NCI-H1436 (cell line): ENCODE data around the gene HECTD4.

Experiments
- DNase-seq: peaks from one replicate; lab custom pipeline; 2025; lab: John Stamatoyannopoulos, UW

Gene HECTD4

DNA sequence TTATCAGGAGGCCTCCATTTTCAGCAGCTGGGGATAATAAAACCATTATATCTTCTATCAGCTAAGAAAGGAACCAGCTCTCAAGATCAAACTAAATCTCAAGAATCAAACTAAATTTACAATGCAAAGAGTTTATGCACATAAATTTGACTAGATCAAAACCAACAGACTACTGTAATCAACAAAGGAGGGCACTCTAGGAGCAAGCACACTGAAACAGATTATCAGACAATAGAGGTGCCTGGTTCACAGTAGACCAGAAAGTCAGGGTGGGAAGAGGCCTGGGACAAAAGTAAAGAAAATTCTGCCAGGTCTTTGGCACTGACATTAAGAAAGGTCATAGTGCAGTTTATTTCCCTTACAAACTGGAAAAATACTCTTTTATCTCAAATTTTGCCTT lies 61.0 kb downstream of the HECTD4 start:
- no peak for DNase-seq

DNA sequence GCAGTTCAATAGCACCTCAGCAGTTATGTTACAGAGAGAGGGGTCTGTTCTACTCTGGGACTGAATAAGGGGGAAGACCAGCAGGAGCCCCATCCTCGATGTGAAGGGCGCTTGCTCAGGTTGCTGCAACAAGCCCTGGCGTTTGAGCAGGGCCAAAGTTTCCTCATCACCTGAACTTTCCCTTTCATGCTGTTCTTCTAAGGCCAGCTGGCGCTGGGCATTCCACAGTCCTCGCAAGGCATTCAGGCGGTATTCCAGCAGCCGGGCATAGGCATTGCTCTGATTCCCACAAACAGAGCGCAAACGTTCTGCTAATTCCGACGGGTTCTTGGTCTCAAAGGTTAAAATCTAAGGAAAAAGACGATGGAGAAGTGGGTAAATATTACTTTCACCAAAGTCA lies 62.8 kb downstream of the HECTD4 start:
- no peak for DNase-seq

DNA sequence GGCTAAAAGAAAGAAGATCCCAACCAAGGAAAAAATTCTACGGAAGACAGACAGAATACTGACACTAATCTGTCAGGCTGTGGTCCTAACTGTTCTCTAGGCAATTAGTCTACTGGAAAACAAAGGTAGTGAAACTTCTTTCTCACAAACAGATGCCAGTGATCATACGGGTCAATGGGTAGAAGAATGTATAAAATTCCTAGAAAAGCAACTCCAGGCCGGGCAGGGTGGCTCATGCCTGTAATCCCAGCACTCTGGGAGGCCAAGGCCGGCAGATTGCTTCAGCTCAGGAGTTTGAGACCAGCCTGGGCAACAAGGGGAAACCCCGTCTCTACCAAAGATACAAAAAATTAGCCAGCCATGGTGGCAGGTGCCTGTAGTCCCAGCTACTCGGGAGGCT lies 64.8 kb downstream of the HECTD4 start:
- no peak for DNase-seq

DNA sequence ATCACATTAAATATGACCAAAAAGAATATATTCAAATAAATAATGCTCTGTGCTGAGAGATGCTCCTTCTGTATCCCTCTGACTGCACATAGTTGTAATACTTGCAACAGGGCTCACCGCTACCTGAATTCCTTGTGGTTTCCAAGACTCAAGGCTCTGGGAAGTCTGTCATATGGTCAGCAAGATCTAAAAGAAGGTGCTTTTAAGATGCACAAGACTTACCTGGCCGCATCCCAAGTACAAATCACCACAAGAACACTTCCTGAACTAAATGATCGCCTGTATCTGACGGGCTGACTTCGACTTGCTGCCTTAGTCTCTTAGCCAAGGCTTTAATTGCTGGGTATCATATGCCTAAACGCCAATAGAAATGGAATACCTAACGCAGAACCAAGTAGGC lies 67.2 kb downstream of the HECTD4 start:
- DNase-seq = no peak

DNA sequence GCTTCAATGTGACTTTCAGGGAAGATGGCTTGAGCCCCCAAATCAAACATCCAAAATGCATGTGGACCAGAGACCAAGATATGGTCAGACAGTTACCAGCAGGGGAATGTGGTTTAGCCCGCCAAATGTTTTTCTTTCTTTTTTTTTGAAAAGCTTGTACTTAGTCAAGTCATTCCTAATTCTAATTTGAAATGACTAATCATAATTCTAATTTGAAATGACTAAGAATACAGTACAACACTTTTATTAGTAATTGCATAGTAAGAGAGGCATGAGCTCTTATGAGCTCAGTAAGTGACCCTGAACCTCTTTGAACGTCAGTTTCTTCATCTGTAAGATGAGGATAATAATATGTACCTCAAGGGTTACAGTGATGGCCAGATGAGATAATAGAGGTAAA lies 72.4 kb downstream of the HECTD4 start:
- no peak for DNase-seq

DNA sequence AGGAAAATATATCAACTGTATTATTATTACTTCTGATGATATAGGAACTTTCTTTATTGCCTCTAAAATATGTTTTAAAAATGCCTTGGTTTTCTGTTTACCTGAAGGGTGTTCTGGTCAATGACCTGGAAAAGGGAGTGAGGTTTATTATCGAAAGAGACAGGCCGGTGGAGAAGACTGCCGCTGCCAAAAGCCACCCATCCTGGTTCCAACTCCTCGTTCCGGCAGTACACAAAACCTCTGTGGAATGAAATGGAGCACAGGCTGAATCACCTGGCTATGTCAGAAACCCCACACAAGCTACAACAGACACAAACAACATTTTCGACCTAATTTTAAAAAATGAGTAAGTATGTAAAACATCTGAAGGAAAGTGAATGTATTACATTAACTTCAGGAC lies 73.6 kb downstream of the HECTD4 start:
- no peak for DNase-seq

DNA sequence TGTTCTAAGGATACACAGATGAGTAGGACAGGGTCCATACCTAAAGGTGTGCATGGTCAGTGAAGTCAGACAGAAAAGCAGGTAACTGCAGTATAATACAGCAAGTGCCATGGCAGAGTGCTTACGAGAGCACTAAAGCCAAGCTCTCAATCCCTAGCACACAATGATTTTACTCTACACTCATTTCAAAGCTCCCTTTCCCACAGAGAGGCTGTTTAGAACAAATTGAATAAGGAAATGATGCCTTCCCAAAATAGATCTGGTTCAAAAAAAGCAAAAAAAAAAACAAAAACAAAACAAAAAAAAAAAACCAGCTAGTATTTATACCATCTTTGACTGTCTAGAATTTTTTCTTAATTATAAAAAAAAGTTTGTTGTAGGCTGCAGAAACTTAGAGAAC lies 74.1 kb downstream of the HECTD4 start:
- no peak for DNase-seq

DNA sequence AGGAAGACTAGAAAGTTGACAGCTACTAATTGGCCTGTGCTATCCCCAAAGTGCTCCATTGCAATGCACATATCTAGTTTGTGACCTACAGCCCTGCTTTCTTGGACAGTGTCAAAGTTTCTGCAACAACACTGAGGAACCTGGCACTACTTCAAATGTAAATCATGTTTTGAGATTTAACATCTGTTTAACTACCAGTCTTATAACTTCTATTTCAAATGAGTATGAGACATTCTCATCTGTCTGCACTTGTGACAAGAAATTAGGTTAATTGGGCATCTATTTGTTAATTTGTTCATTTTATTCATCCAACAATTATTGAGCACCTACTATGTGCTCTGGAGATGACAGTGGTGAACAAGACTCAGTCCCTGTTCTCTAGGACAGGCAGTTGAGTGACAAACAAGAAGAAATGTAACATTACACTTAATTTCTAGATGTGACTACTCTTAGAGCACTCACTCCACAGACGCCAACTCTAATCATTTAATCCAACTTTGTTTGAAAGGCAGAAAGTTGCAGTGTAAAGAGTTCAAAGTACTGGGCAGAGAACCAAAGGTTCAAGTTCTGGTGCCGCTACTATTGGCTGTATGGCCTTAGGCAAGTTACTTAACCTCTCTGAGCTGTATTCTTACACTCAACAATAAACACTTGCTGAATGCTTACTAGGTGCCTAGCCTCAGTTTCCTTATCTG lies 74.8 kb downstream of the HECTD4 start:
- no peak for DNase-seq

DNA sequence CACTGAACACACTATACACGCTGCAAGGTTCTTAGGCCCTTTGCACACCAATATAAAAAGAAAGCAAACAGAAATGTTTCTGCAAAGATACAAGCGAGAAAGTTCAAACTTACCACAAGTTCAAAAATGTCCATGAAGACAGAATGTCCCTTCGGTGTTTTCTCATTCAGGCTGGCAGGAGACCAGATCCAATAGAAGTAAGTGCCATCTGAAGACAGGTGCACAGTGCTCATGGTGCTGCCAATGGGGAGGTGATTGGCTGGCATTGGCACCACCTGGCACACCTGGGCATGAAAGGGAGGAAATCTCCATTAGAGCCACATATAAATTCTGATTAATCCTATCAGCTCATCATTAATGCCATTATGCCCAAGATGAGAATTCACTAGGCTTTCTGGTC lies 76.3 kb downstream of the HECTD4 start:
- DNase-seq = no peak

DNA sequence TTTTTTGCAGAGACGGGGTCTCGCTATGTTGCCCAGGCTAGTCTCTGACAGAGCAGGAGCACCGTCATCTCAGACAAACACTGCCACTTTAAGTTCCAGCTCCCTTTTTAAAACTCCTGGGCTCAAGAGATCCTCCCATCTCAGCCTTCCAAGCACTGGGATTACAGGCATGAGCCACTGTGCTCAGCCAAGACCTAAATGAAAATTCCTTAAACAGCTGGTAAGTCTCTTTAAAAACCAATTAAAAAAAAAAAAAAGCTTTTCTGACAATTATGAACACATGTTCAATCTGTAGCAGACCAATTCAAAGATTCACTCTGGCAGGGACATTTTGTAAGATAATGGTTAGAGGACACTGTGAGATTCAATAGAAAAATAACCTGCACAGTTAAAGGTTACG lies 77.8 kb downstream of the HECTD4 start:
- no peak for DNase-seq

DNA sequence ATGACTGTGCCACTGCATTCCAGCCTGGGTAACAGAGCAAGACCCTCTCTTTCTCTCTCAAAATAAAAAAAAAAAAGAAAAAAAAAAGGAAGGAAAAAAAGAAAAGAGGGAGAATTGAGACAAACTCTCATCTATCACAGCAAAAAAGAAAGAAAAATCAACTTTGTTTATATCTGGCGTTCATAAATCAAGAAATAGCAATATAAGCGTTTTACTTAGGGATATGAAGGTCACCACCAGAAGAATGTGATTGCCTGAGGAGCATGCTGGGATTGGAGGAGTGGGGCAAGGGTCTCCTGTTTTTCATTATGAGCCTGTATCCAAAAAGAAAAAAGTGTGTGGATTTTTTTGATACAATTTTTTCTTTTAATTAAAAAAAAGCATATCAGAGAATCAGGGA lies 78.4 kb downstream of the HECTD4 start:
- DNase-seq = no peak

DNA sequence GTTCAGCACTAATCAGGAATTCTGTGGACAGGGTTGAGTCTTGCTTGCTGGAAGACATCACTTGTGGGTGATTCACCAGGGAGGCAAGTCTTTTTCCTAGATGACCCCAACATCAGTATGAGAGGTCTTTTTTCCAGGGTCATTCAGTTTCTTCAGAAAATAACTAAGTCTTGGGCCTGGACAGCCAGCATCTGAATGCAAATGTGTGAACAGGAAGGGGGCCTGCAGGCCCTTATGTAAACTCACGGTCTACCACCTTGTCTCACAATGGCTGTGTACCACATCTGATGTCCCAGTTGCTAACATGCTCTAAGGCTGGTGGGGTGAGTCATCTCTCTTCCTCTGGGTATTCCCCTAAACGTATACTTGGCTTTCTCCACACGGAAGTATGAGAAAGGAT lies 79.2 kb downstream of the HECTD4 start:
- no peak for DNase-seq

DNA sequence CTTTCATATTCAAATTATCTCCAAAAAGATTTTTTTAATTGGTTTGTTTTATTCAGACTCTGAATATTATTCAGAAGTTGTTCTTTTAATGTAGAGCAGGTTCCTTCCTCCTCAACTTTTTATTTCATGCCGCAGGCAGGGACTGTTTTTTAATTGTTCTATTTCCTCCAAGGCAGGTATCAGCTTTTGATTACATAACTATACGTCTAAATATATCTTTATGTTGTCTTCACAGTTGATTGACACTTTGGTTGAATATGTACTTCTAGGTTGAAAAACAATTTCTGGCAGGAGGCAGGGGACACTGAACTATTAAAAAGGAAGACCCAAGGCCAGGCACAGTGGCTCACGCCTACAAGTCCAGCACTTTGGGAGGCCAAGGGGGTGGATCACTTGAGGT lies 82.5 kb downstream of the HECTD4 start:
- DNase-seq = no peak

DNA sequence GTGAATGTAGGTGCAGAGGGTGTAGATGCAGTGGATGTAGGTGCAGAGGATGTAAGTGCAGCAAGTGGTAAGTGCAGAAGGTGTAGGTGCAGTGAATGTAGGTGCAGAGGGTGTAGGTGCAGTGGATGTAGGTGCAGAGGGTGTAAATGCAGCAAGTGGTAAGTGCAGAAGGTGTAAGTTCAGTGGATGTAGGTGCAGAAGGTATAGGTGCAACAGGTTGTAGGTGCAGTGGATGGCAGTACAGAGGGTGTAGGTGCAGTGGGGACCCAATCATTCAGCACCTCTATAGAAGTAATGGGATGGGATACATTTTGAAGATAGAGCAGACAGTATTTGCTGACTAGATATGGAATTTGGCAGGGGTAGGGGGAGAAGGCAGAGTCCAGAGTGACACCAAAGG lies 85.0 kb downstream of the HECTD4 start:
- DNase-seq = no peak

DNA sequence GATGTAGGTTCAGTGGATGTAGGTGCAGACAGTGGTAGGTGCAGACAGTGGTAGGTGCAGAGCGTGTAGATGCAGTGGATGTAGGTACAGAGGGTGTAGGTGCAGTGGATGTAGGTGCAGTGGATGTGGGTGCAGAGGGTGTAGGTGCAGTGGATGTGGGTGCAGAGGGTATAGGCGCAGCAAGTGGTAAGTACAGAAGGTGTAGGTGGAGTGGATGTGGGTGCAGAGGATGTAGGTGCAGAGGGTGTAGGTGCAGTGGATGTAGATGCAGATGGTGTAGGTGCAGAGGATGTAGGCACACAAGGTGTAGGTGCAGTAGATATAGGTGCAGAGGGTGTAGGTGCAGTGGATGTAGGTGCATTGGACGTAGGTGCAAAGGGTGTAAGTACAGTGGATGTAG lies 86.0 kb downstream of the HECTD4 start:
- no peak for DNase-seq

DNA sequence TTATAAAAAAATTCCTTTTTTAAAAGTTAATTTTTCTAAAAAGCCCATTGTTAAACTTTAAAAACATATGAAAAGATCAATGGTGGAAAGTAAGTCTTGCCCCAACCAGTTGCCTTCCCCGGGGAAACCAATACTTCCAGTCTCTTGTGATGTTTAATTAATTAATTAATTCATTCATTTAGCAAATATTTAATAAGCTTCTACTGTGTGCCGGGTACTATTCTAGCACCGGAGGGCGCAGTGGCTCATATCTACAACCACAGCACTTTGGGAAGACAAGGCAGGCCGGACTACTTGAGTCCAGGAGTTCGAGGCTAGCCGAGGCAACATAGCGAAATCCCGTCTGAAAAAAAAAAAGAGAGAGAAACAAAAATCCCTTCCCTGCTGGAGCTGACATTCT lies 87.4 kb downstream of the HECTD4 start:
- DNase-seq = no peak

DNA sequence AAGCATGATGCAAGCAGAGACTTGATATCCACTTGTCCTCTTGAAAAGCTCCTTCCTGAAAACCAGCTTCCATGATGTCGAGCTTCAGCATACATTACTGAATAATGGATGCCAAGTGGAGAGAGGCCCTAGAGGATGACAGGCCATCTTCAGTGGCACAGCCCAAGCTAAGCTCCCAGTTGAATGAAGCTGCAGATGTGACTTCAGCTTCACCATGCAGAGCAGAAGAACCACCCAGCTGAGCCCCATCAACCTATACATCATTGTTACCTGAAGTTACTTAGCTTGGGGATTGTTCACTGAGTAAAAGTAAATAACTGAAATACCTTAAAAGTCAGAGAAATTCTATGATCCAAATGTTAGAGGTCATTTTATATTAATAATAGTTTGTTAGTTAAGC lies 93.6 kb downstream of the HECTD4 start:
- DNase-seq = no peak

DNA sequence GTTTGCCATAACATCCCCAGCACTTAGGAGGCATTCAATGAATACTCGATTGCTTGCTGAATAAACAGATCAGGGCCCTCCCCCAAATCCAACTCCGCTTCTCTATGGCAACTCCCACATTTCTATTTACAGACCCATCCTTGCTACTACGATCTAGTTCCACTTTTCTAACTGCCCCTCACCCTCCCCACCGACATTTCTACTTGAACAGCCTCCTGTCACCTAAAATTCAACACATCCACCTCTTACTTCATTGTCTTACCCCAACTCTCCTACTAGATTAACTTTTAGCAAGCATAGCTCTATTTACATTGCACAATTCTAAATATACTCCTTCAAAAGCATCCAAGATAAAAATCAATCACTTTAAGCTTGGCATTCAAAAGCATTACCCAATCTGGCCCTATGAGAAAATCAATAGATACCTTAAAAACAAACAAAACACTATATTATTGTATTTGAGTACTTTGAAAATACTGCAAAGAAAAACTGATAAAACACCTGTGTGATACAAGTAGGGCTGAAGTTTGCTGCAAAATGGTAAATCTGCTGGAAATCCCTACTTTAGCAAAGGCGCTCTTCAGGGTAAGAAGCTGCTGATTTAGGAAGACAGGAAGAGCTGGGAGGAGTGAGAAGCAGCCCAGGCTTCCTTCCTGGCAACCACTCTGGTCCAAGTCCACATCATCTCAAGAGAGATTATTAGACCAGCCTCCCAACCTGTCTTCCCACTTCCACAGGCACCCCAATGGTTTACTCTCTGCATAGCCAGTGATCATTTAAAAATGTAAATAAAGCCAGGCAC lies 96.4 kb downstream of the HECTD4 start:
- no peak for DNase-seq

DNA sequence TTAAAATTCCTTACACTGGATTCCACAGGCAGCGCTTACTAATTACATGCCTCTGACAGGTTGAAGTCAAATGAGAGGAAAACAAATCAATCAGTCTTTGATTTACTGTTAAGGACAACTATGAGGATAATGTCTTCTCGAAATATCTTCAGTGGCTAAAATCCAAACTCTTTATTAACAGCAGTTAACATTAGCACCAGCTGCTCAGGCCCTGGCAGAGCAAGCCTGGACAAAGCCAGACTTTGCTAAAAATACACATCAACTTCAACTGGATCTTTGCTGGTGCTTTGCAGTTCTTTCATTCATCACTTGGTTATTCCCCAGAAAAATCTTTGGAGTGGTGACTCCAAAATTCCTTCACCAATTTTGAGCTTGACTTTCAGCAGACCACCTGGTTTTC lies 98.7 kb downstream of the HECTD4 start:
- no peak for DNase-seq

DNA sequence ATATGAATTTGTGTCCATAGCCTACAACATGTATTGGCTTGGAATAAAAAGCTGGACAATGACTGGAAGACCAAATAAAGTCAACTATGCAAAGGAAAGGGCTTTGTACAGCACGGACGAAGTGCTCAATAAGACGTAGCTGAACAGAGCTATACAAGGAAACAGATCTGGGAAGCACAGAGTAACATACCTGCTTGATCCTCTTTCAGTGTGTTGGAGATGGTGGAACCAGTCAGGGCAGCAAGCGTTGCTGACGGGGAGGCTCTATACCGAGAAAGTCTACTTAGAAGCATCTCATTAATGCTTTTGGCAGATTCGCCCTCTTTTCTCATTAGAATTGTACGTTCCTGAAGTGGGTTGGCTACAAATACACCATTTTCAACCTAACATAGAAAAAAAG lies 99.3 kb downstream of the HECTD4 start:
- DNase-seq = no peak

DNA sequence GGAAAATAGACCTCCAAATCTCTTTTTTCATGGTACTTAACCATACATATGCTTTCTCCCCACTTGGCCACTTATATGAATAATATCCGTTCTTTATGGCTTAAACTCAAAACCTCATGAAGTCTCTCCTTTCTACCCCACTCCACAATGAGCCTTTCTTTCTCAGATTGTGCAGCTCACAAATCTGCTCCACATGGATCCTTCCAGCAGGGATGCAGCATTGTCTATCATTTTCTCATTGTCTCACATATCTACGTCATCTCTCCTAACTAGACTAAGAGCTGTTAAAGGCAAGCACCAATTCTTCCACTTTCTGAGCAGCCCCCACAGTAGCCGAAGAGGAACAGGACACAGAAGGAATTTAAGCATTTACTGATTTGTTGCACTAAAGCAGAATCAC lies 106.4 kb downstream of the HECTD4 start:
- DNase-seq = no peak

DNA sequence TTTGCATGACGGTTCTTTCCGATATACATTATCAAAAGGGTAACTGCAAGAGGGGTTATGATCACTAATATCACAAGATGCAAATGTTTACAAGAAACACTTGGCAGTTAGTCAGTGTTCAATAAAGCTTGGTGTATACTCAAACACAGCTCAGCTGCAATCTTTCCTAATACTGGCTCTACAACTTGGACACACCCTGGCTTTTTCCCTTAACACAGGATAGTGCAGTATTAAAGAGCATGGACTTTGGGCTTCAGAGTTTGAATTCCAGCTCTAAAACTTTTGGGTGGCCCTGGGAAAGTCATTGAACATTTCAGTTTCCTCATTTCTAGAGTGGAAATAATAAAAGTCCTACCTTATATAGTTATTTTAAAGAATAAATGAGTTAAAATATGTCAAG lies 107.0 kb downstream of the HECTD4 start:
- no peak for DNase-seq

DNA sequence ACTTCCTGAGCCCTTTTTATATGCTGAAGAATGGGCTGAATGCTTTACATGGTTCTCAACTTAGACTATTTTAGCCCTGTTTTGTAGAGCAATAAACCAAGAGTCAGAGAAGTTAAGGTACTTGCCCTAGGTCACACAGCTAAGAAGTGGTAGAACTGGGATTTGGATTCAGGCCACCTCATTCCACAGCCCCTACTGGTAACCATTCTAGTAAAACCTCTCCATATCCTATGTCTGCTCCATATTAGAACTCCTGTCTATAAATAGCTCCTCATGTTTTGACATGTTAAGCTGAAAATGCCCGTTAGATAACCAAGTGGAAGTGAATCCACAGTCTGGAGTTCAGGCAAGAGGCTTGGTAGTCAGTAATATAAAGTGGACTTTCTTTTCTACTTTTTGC lies 111.6 kb downstream of the HECTD4 start:
- DNase-seq = no peak

DNA sequence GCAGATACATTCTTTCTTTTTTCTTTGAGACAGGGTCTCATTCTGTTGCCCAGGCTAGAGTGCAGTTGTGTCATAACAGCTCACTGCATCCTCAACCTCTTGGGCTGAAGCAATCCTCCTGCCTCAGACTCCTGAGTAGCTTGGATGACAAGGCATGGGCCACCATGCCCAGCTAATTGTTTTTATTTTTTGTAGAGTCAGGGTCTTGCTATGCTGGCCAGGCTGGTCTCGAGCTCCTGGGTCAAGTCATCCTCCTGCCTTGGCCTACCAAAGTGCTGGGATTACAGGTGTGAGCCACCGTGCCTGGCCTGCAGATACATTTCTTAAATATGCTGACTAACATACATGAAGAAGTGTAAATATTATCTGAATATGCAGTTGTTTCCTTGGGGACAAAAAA lies 115.8 kb downstream of the HECTD4 start:
- no peak for DNase-seq
